Heart right ventricle (tissue), 16 donors: ENCODE measurements around the gene ACKR3. TPM values are rescaled to one million over a fixed set of nuclear protein-coding genes. Genes with fewer than 3 reads are reported as not detected.

ENCODE experiments used
- ATAC-seq, 8 donors: fragments of 200-7000 bp; cut with Tn5 transposase; one replicate each; pipeline ENCODE4 v1.9.1; 2020; ENCODE audit warnings: mild to moderate bottlenecking in 8 of 8, moderate library complexity in 8 of 8, moderate number of reproducible peaks in 1 of 8
- DNase-seq, 2 donors: peaks; one replicate each; pipeline ENCODE4 v3.0.0-alpha.2; 2020
- H3K27ac ChIP-seq, 10 donors: fragments of 200-600 bp; sonication (generic) in 2 of 10; one replicate each; pipeline versions ENCODE4 v1.5.0 to v1.8.0; 2020 to 2022; ENCODE audit warnings: mild to moderate bottlenecking in 3 of 10
- H3K27me3 ChIP-seq, 7 donors: fragments of 200-600 bp; one replicate each; pipeline ENCODE4 v1.8.0; 2021 to 2022; ENCODE audit warnings: mild to moderate bottlenecking in 2 of 7
- H3K36me3 ChIP-seq, 9 donors: fragments of 200-600 bp; sonication (generic) in 1 of 9; one replicate each; pipeline versions ENCODE4 v1.5.0 to v1.8.0; 2020 to 2022; ENCODE audit warnings: mild to moderate bottlenecking in 2 of 9
- H3K4me1 ChIP-seq, 9 donors: fragments of 200-600 bp; sonication (generic) in 1 of 9; one replicate each; pipeline versions ENCODE4 v1.5.0 to v1.8.0; 2020 to 2022; ENCODE audit warnings: mild to moderate bottlenecking in 4 of 9
- H3K4me3 ChIP-seq, 10 donors: fragments of 200-600 bp; sonication (generic) in 2 of 10; one replicate each; pipeline versions ENCODE4 v1.5.0 to v1.8.0; 2020 to 2022; ENCODE audit warnings: mild to moderate bottlenecking in 7 of 10, moderate library complexity in 2 of 10
- H3K9me3 ChIP-seq, 11 donors: fragments of 200-600 bp in 10 of 11; sonication (generic) in 2 of 11; one replicate each; pipeline versions ENCODE4 v1.5.0 to v1.8.0; 2013 to 2022; ENCODE audit warnings: mild to moderate bottlenecking in 2 of 11, control low read depth in 1 of 11, moderate library complexity in 1 of 11
- CTCF ChIP-seq, 9 donors: fragments of 200-600 bp; sonication (generic) in 2 of 9; IDR thresholded peaks; one replicate each; pipeline versions ENCODE4 v1.5.0 to v1.8.0; 2021 to 2022; ENCODE audit warnings: antibody characterized with exemption in 9 of 9, mild to moderate bottlenecking in 5 of 9, moderate library complexity in 1 of 9
- WGBS, 2 donors: extraction: QIAGEN DNeasy Blood & Tissue Kit; methylation state at CpG; one replicate each; pipeline ENCODE4 v1.1.7; 2013; ENCODE audit warnings: inconsistent platforms in 1 of 2; 5-methylcytosine and 5-hydroxymethylcytosine counted together
- intact Hi-C, 10 donors: fragments of 100-400 bp; cut with DNase I; formaldehyde crosslinking; loops; one replicate each; pipeline versions ENCODE4 v1.11.1 to v1.14.2; 2022
- polyA plus RNA-seq, 2 donors: library from polyadenylated mRNA; stranded (reverse); fragments of 200-250 nt; gene quantifications; one replicate each; pipeline ENCODE4 v1.2.3, GENCODE V29; 2013
- total RNA-seq, 10 donors: library from RNA; stranded (reverse); fragmentation: NEBNext Ultra II Directional in 3 of 10; extraction: Animal tissue kit (Norgen Biotek cat#: 25700) in 3 of 10; gene quantifications; one replicate each; pipeline versions ENCODE4 v1.2.1 to v1.2.4, GENCODE V29; 2021 to 2023
- donor health status: Arrhythmogenic right ventricular cardiomyopathy.
- donor health status: ischemic (EF 13 %, LVEDD 7.1; RV severe dilation, severe dysfunction).
- donor health status: healthy with polysubstance abuse.
- donor health status: DM: no; HTN: yes; CAD: no.
- donor health status: DM: no; HTN: no; CAD: no.
- donor health status: ischemic (EF 25% LVEDD 6.9; RV normal size, moderate dysfunction).
- donor health status: ischemic (EF 25% LVEDD 5.7; RV mildly dilated, moderate dysfunction).
- donor health status: healthy.
- donor health status: DM: yes; HTN: yes; CAD: no.
- donor health status: Ischemic cardiomyopathy.
- donor health status: ischemic (EF 35%, LVEDD 5.7; RV mildly dilated, moderate dysfunction).
- donor health status: nonischemic (EF 11% LVEDD 7.7; RV severe dilation, severe dysfunction).
- donor health status: DM: yes; HTN: yes; CAD: no.
- donor health status: PGD.
- donor health status: ischemic (EF 29% LVEDD 5.4; RV normal size, mild dysfunction).
- donor health status: nonischemic (EF 23%, LVEDD 6.1; RV moderate dilation, normal function).

Gene ACKR3
- total and polyA plus RNA-seq, 12 donors, result 17.7 to 102 (median 42.5) TPM

DNA sequence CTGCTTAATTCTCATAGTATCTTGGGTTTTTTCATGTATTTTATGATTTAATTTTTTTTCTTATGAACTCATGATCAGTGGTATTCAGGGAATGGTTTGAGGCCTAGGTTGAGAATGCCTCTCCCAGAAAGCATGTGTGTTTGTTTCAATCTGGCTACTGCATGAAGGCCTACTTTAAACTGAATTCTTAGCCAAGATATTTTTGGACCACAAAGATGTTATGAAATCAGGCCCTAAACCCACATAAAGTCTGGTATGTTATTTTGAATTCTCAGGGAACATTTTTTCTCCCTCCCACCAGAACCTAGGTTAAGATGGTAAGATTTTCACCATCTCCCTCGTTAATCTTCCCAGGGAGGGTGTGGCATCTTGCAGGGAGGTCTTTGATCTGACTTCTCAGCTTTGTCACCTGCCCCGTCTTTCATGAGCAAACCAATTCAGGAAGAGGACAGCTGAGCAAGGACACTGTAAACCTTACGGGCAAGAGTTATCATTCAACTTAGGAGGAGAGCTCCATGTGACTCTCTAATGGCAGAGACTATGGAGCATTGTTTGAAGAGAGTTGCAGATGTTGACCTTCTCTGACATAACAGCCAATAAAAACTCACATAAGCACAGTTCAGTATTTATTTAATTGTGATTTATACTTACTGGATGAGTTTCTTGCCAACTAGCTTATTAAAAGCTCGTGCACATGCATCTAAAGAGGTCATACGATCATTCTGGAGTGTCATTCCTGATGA is 21.3 kb upstream of the ACKR3 start:
- H3K27ac ChIP-seq, result peak overlapping the region in 1 of 10 donors; percentile 31
- ATAC-seq (no peak), DNase-seq (no peak)
- H3K4me1 ChIP-seq, result peaks cover 0 to 50% (median 0%) of the 10 kb centered on the region in 9 donors
- 82 to 84% methylated on average over 5 of the region's 5 CpGs for WGBS, 2 donors
- intact Hi-C loops, result no loop called here
- peaks cover 0 to 12% (median 0%) of the 10 kb centered on the region in 11 donors for H3K9me3 ChIP-seq
- no peaks in the 10 kb centered on the region for H3K27me3 ChIP-seq
- no peak for TF ChIP-seq CTCF (IDR thresholded peaks at IDR 0.05)
- H3K4me3 ChIP-seq, result no peak overlapping the region
- no peaks in the 10 kb centered on the region for H3K36me3 ChIP-seq

GRCh38 chr2:236549165-236549564 is 20.5 kb upstream of the ACKR3 start:
- WGBS, 2 donors, result 89 to 95% methylated on average over 4 of the region's 4 CpGs
- Histone ChIP-seq H3K4me3 (no peak overlapping the region), H3K36me3 (no peaks in the 10 kb centered on the region), H3K9me3 (peaks cover 0 to 15% (median 0%) of the 10 kb centered on the region in 11 donors), H3K27me3 (no peaks in the 10 kb centered on the region), H3K27ac (no peak overlapping the region), H3K4me1 (peaks cover 0 to 50% (median 0%) of the 10 kb centered on the region in 9 donors)
- ATAC-seq, result no peak
- intact Hi-C loops, result no loop called here
- DNase-seq, result no peak
- no peak for TF ChIP-seq CTCF (IDR thresholded peaks at IDR 0.05)

DNA sequence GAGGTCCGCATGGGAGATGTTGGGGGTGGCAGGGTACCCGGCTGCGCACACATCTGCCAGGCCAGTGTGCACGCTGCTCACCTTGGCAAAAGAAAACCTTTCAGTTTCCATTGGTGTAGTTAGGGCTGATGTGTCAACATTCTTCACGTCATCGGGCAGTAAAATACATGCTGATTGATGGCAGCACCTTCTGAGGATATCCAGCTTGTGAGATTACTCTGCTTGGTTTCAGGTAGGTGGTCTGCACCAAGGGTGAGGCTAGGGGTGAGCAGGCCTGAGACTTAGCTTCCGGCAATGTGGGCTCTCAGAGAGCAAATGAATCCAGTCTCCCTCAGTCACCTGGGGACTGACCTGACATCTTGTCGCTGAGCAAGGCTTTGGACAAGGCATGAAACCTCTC is 19.3 kb upstream of the ACKR3 start:
- Histone ChIP-seq H3K27me3 (no peaks in the 10 kb centered on the region), H3K4me1 (peaks cover 0 to 46% (median 0%) of the 10 kb centered on the region in 9 donors), H3K4me3 (no peak overlapping the region), H3K9me3 (peaks cover 0 to 22% (median 0%) of the 10 kb centered on the region in 11 donors), H3K27ac (no peak overlapping the region), H3K36me3 (no peaks in the 10 kb centered on the region)
- WGBS, 2 donors, result 95 to 97% methylated on average over 8 of the region's 8 CpGs
- DNase-seq (no peak), ATAC-seq (no peak)
- TF ChIP-seq CTCF (IDR thresholded peaks at IDR 0.05), result no peak
- intact Hi-C loops, result no loop called here

DNA sequence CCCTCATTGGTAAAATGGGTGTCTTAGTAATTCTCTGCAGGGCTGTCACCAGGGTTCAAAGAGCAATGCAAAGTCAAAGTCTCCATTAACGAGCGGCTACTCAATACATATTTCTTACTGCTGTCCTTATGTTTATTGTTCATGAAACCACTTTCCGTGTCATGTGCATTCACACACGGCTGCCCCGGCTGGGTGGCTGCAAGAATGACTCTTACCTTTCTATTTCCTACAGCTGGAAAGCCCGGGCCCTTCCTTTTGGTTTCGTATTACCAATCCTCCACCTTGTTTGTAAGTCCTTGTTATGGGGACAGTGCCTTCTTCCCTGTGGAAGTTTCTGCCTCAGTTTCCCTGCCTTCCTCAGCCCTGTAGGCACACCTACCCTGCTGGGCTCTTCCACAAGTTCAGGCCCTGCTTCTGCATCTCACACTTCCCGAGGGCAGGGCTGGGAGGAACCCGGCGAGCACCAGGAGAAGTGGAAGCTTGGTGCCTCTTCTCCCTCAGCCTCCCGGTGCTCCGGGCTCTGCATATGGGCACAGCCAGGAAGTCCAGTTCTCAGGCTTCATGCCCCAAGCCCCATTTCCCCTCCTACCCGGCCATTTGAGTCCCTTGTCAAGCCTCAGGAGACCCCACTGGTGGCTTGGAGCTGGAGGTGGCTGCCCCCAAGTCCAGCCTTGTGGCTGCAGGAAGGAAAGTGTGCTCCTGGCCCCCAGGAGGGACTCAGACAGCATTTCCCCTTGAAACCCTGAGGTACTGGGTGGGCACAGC is 18.7 kb upstream of the ACKR3 start:
- Histone ChIP-seq H3K27ac (no peak overlapping the region), H3K36me3 (no peaks in the 10 kb centered on the region), H3K4me1 (peaks cover 0 to 40% (median 0%) of the 10 kb centered on the region in 9 donors), H3K4me3 (no peak overlapping the region), H3K9me3 (peaks cover 0 to 22% (median 0%) of the 10 kb centered on the region in 11 donors), H3K27me3 (no peaks in the 10 kb centered on the region)
- intact Hi-C loops, result no loop called here
- no peak for DNase-seq
- TF ChIP-seq CTCF (IDR thresholded peaks at IDR 0.05), result no peak
- no peak for ATAC-seq
- 87 to 93% methylated on average over 13 of the region's 13 CpGs for WGBS, 2 donors
